Colonic mucosa (tissue), 4 donors: ENCODE results near the gene RNF10. TPM values are rescaled to one million over a fixed set of nuclear protein-coding genes. Genes with fewer than 3 reads are reported as not detected.
"Not testable (repeated sequence)": the region's sequence is repeated elsewhere in the genome, so short reads cannot be mapped to it uniquely, and the experiment has no call there.

Experiments
- DNase-seq: peaks from one replicate; pipeline ENCODE4 v3.0.0-alpha.2; 2020
- H3K27ac ChIP-seq: fragments of 200-600 bp; one replicate; pipeline ENCODE4 v1.8.0; 2021
- H3K27me3 ChIP-seq: fragments of 200-600 bp; one replicate; pipeline ENCODE4 v1.8.0; 2021
- H3K36me3 ChIP-seq: fragments of 200-600 bp; one replicate; pipeline ENCODE4 v1.8.0; 2021
- H3K4me1 ChIP-seq: fragments of 200-600 bp; one replicate; pipeline ENCODE4 v1.8.0; 2021; ENCODE audit warnings: mild to moderate bottlenecking
- H3K4me3 ChIP-seq: fragments of 200-600 bp; one replicate; pipeline ENCODE4 v1.8.0; 2021
- H3K9ac ChIP-seq, 2 donors: one replicate each; pipeline ENCODE4 v1.7.0; 2013; ENCODE audit warnings: control low read depth in 2 of 2, low read depth in 2 of 2, low read length in 2 of 2
- H3K9me3 ChIP-seq: fragments of 200-600 bp; one replicate; pipeline ENCODE4 v1.8.0; 2021
- CTCF ChIP-seq: fragments of 200-600 bp; IDR thresholded peaks from one replicate; pipeline ENCODE4 v1.8.0; 2022; ENCODE audit warnings: antibody characterized with exemption, mild to moderate bottlenecking
- intact Hi-C: fragments of 100-400 bp; cut with DNase I; formaldehyde crosslinking; loops from one replicate; pipeline ENCODE4 v1.14.1; 2022
- total RNA-seq, 2 donors: library from RNA; stranded (reverse); fragmentation: NEBNext Ultra II Directional in 1 of 2; extraction: Animal tissue kit (Norgen Biotek cat#: 25700) in 1 of 2; gene quantifications; one replicate each; pipeline ENCODE4 v1.2.1, GENCODE V29; 2021
- donor health status: healthy.
- donor health status: DM: no; HTN: no; CAD: no.
- donor health status: DM: no; HTN: no; CAD: no.

Gene RNF10
- total RNA-seq, 2 donors from 2014 or later = 199 to 226 TPM

- no peak overlapping the region for H3K27ac ChIP-seq
- H3K4me3 ChIP-seq = no peak overlapping the region
- no peaks in the 10 kb centered on the region for H3K36me3 ChIP-seq
- H3K27me3 ChIP-seq = no peaks in the 10 kb centered on the region
- no peak overlapping the region for H3K9ac ChIP-seq
- no peaks in the 10 kb centered on the region for H3K4me1 ChIP-seq
- DNase-seq = no peak
- TF ChIP-seq CTCF = no peak
- no peaks in the 10 kb centered on the region for H3K9me3 ChIP-seq
- intact Hi-C loops = no loop called here
Observed at GRCh38 chr12:120514002-120514401, 20.2 kb upstream of the RNF10 start.

GRCh38 chr12:120515496-120515895 lies 18.7 kb upstream of the RNF10 start:
- TF ChIP-seq CTCF = no peak
- no peaks in the 10 kb centered on the region for H3K36me3 ChIP-seq
- intact Hi-C loops = no loop called here

GRCh38 chr12:120519324-120519723 lies 14.8 kb upstream of the RNF10 start:
- H3K36me3 ChIP-seq, DNase-seq, H3K27ac ChIP-seq, intact Hi-C loops, H3K4me1 ChIP-seq, H3K27me3 ChIP-seq, H3K9me3 ChIP-seq, H3K9ac ChIP-seq, H3K4me3 ChIP-seq: not testable (repeated sequence)

More at GRCh38 chr12:120515496-120515895, 18.7 kb upstream of the RNF10 start:
- H3K4me3 ChIP-seq = no peak overlapping the region
- H3K27me3 ChIP-seq = no peaks in the 10 kb centered on the region
- no peaks in the 10 kb centered on the region for H3K9me3 ChIP-seq
- no peak for DNase-seq
- no peak overlapping the region for H3K27ac ChIP-seq
- no peak overlapping the region for H3K9ac ChIP-seq
- no peaks in the 10 kb centered on the region for H3K4me1 ChIP-seq

GRCh38 chr12:120522568-120522967 lies 11.6 kb upstream of the RNF10 start:
- H3K9ac ChIP-seq = no peak overlapping the region

GRCh38 chr12:120528861-120529525 lies 5.2 kb upstream of the RNF10 start, which contains the start of gene COQ5:
Gene COQ5 (minus strand): TSS chr12:120529158. CDS start chr12:120529141, 17 bp downstream.
- peak within 1 kb of the TSS; percentile 84 to 90 for H3K9ac ChIP-seq
- peak within 1 kb of the TSS; percentile 75 for H3K27ac ChIP-seq
- H3K4me3 ChIP-seq = peak within 1 kb of the TSS; percentile 59
- peak; percentile 94 for DNase-seq
- no peaks in the 10 kb centered on the region for H3K27me3 ChIP-seq
- intact Hi-C loops = no loop called here
- no peaks in the 10 kb centered on the region for H3K9me3 ChIP-seq
- no peaks in the 10 kb centered on the region for H3K36me3 ChIP-seq
- TF ChIP-seq CTCF = no peak
- H3K4me1 ChIP-seq = no peaks in the 10 kb centered on the region

More at GRCh38 chr12:120522568-120522967, 11.6 kb upstream of the RNF10 start:
- no peak for TF ChIP-seq CTCF
- Histone ChIP-seq H3K27me3 (no peaks in the 10 kb centered on the region), H3K4me3 (no peak overlapping the region), H3K4me1 (no peaks in the 10 kb centered on the region), H3K27ac (no peak overlapping the region), H3K36me3 (no peaks in the 10 kb centered on the region), H3K9me3 (no peaks in the 10 kb centered on the region)
- DNase-seq = no peak
- intact Hi-C loops = no loop called here

GRCh38 chr12:120529641-120530417 lies 4.3 kb upstream of the RNF10 start:
- Histone ChIP-seq H3K27me3 (no peaks in the 10 kb centered on the region), H3K4me3 (peak overlapping the region; percentile 59), H3K9me3 (no peaks in the 10 kb centered on the region), H3K27ac (peak overlapping the region; percentile 75), H3K4me1 (no peaks in the 10 kb centered on the region), H3K9ac (peak overlapping the region; percentile 84 to 90), H3K36me3 (no peaks in the 10 kb centered on the region)
- intact Hi-C loops = no loop called here
- no peak for TF ChIP-seq CTCF
- peak; percentile 50 for DNase-seq

- intact Hi-C loops, H3K4me1 ChIP-seq, H3K9me3 ChIP-seq, H3K36me3 ChIP-seq, DNase-seq, H3K27me3 ChIP-seq: not testable (repeated sequence)
- Histone ChIP-seq H3K27ac (peak overlapping the region; percentile 75), H3K4me3 (peak overlapping the region; percentile 59), H3K9ac (peak overlapping the region in 1 of 2 donors; percentile 84)
Observed at GRCh38 chr12:120530418-120530761, 3.8 kb upstream of the RNF10 start.
